GM23338 (cell line): ENCODE data around the gene SORBS1. TPM values are rescaled to one million over a fixed set of nuclear protein-coding genes. Genes with fewer than 3 reads are reported as not detected.
A peak's percentile ranks its signal among the peaks of the same experiment; 100 is the strongest.
"Not testable (repeated sequence)": the region's sequence is repeated elsewhere in the genome, so short reads cannot be mapped to it uniquely, and the experiment has no call there.

ENCODE experiments used
- ATAC-seq: fragments of 200-7000 bp; cut with Tn5 transposase; 3 replicates; pipeline ENCODE4 v1.9.1; 2020
- DNase-seq: peaks from one replicate; pipeline ENCODE4 v3.0.0-alpha.2; 2015; ENCODE audit warnings: low spot score
- H2AFZ ChIP-seq: fragments of 200-600 bp; sonication (generic); 2 replicates; pipeline ENCODE4 v1.8.0; 2016; ENCODE audit warnings: antibody characterized with exemption, mild to moderate bottlenecking, moderate library complexity
- H3F3A ChIP-seq: fragments of 200-600 bp; sonication (generic); replicated peaks from 2 replicates; pipeline ENCODE4 v1.8.0; 2017; ENCODE audit warnings: antibody characterized with exemption, mixed run types, low read depth
- H3K27ac ChIP-seq: fragments of 200-600 bp; sonication (generic); 2 replicates; pipeline ENCODE4 v1.6.1; 2016; ENCODE audit warnings: low read depth
- H3K27me3 ChIP-seq: fragments of 200-600 bp; sonication (generic); 2 replicates; pipeline ENCODE4 v1.8.0; 2016; ENCODE audit warnings: mild to moderate bottlenecking, mixed run types, moderate library complexity; ENCODE audit not compliant: insufficient read depth
- H3K36me3 ChIP-seq: fragments of 200-600 bp; sonication (generic); 2 replicates; pipeline ENCODE4 v1.8.0; 2016; ENCODE audit warnings: mild to moderate bottlenecking; ENCODE audit not compliant: insufficient read depth
- H3K4me1 ChIP-seq: fragments of 200-600 bp; sonication (generic); 2 replicates; pipeline ENCODE4 v1.8.0; 2016; ENCODE audit warnings: mild to moderate bottlenecking, moderate library complexity; ENCODE audit not compliant: insufficient read depth
- H3K4me2 ChIP-seq: fragments of 200-600 bp; sonication (generic); 2 replicates; pipeline ENCODE4 v1.7.1; 2017; ENCODE audit warnings: mixed run types
- H3K4me3 ChIP-seq: fragments of 200-600 bp; sonication (generic); 2 replicates; pipeline ENCODE4 v1.6.1; 2016; ENCODE audit warnings: mixed run types
- H3K79me2 ChIP-seq: fragments of 200-600 bp; sonication (generic); replicated peaks from 2 replicates; pipeline ENCODE4 v1.8.0; 2017; ENCODE audit warnings: mild to moderate bottlenecking; ENCODE audit not compliant: insufficient read depth
- H3K9me2 ChIP-seq: fragments of 200-600 bp; sonication (generic); 2 replicates; pipeline ENCODE4 v1.8.0; 2017; ENCODE audit not compliant: insufficient read depth
- H4K20me1 ChIP-seq: fragments of 200-600 bp; sonication (generic); replicated peaks from 2 replicates; pipeline ENCODE4 v1.8.0; 2017; ENCODE audit warnings: mild to moderate bottlenecking; ENCODE audit not compliant: insufficient read depth
- H3K27ac Mint-ChIP-seq: 2 replicates; pipeline ENCODE4 v1.8.0; 2020; ENCODE audit warnings: inconsistent platforms, mild to moderate bottlenecking, moderate library complexity, mixed read lengths
- H3K27me3 Mint-ChIP-seq: 3 replicates; pipeline ENCODE4 v1.8.0; 2022; ENCODE audit warnings: low read depth, mild to moderate bottlenecking, moderate library complexity, mixed read lengths, inconsistent platforms; ENCODE audit not compliant: insufficient read depth, poor library complexity
- H3K36me3 Mint-ChIP-seq: 3 replicates; pipeline ENCODE4 v1.8.0; 2021; ENCODE audit warnings: low read depth, mild to moderate bottlenecking, inconsistent platforms, moderate library complexity, mixed read lengths
- H3K4me1 Mint-ChIP-seq: 3 replicates; pipeline ENCODE4 v1.8.0; 2020; ENCODE audit warnings: mild to moderate bottlenecking, inconsistent platforms, mixed read lengths
- H3K4me3 Mint-ChIP-seq: 3 replicates; pipeline ENCODE4 v1.8.0; 2021; ENCODE audit warnings: moderate library complexity, mild to moderate bottlenecking, inconsistent platforms, mixed read lengths
- H3K9me3 Mint-ChIP-seq: 3 replicates; pipeline ENCODE4 v1.8.0; 2020; ENCODE audit warnings: moderate library complexity, mild to moderate bottlenecking, inconsistent platforms, mixed read lengths
- CREB1 ChIP-seq: fragments of 250-450 bp; sonication (Bioruptor Pico); IDR thresholded peaks from 2 replicates; pipeline ENCODE4 v1.5.0; 2020; ENCODE audit warnings: low read depth, mild to moderate bottlenecking, moderate library complexity
- CTCF ChIP-seq, 2 experiments: fragments of 200-600 bp in 1 of 2; sonication (generic) in 1 of 2; conservative IDR thresholded peaks; 2 replicates each; pipeline versions ENCODE4 v1.5.1 to v1.6.1; 2016 to 2017; ENCODE audit warnings: antibody characterized with exemption in 2 of 2, low read depth in 2 of 2, mild to moderate bottlenecking in 2 of 2, moderate library complexity in 1 of 2
- ZNF114 ChIP-seq: fragments of 250-450 bp; sonication (Bioruptor Pico); IDR thresholded peaks from 2 replicates; pipeline ENCODE4 v1.5.0; 2020; ENCODE audit warnings: mild to moderate bottlenecking, moderate library complexity
- ZNF331 ChIP-seq: fragments of 250-450 bp; sonication (Bioruptor Pico); IDR thresholded peaks from 2 replicates; pipeline ENCODE4 v1.5.0; 2020; ENCODE audit warnings: low read depth, mild to moderate bottlenecking, moderate library complexity
- polyA plus RNA-seq: library from polyadenylated mRNA; unstranded; fragments of >200 nt; fragmentation: Nextera tagmentation; extraction: Ambion mirVana; gene quantifications from 2 replicates; pipeline ENCODE4 v1.2.1, GENCODE V29; 2016
- total RNA-seq: library from RNA; depleted of rRNA; stranded (reverse); fragments of >200 nt; shearing (Covaris generic); gene quantifications from 2 replicates; pipeline ENCODE4 v1.2.3, GENCODE V29; 2014
- TF ChIP-seq, protein P1 (sequence below): IDR thresholded peaks from 2 replicates; pipeline ENCODE4 v1.6.1; 2016; ENCODE audit warnings: antibody characterized with exemption
- TF ChIP-seq, protein P2 (sequence below): fragments of 250-450 bp; sonication (Bioruptor Pico); IDR thresholded peaks from 2 replicates; pipeline ENCODE4 v1.5.0; 2020; ENCODE audit warnings: mild to moderate bottlenecking, moderate library complexity

SORBS1 gene
- total and polyA plus RNA-seq, 2 experiments from 2014 or later = 47.7 to 51.5 TPM

DNA sequence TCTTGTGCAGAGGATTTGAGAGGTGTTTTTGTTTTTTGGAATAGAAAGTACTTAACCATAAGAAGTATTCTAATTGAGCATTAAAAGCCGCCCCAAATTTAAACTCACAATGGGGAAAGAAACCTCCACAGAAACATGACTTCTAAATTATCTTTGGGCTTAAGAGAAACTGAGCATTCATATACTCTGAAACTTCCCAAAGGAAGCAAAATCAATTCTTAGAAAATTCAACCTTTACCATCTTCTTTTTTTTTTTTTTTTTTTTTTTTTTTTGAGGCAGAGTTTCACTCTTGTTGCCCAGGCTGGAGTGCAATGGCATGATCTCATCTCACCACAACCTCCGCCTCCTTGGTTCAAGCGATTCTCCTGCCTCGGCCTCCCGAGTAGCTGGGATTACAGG lies 93.5 kb downstream of the SORBS1 start:
- Mint-ChIP-seq H3K4me3 (peak overlapping the region; percentile 45; the same call in 1 of the 3 replicates), H3K4me1 (peaks cover 63% of the 10 kb centered on the region), H3K27ac (peak overlapping the region; percentile 94)
- H3K36me3 ChIP-seq, H3K9me3 Mint-ChIP-seq, DNase-seq, ATAC-seq, H4K20me1 ChIP-seq, H3K9me2 ChIP-seq, H3F3A ChIP-seq, H3K36me3 Mint-ChIP-seq, H2AFZ ChIP-seq, H3K27me3 ChIP-seq, H3K27me3 Mint-ChIP-seq: not testable (repeated sequence)
- Histone ChIP-seq H3K4me3 (0 out of 2 replicates have a peak overlapping the region, but pooled peaks have one; percentile 4), H3K4me2 (peak overlapping the region; percentile 53), H3K4me1 (peaks cover 56% of the 10 kb centered on the region), H3K27ac (peak overlapping the region; percentile 82), H3K79me2 (peaks cover 20% of the 10 kb centered on the region)

DNA sequence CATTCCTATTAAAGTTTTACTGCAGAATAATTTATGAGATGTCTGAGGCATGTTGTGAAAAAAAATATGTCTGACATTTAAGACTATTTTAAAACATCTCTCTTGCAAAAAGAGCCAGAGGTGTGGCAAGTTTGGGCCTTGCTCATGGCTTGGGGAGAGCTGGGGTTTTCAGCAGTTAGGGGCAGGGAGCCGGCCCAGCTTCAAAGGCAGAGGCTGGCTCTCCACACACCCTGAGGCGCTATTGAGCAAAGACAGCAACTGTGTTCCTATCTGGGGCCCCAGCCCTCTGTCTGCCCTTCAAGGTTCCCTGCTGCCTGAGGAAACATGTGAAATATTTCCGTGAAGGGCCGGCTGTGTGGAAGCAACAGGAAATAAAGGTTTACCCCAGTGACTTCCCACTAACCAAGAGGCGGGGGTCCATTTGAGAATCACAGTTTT lies 94.0 kb downstream of the SORBS1 start:
- Mint-ChIP-seq H3K27ac (peak overlapping the region; percentile 94), H3K27me3 (peaks cover 6% of the 10 kb centered on the region), H3K36me3 (no peaks in the 10 kb centered on the region), H3K4me1 (peaks cover 67% of the 10 kb centered on the region), H3K9me3 (no peaks in the 10 kb centered on the region), H3K4me3 (peak overlapping the region; percentile 45; the same call in 1 of the 3 replicates)
- Histone ChIP-seq H3K27ac (peak overlapping the region; percentile 82), H3F3A (no peaks in the 10 kb centered on the region; the same call in 1 of the 2 replicates), H3K27me3 (no peaks in the 10 kb centered on the region), H2AFZ (no peak overlapping the region), H3K4me2 (peak overlapping the region; percentile 53), H3K79me2 (peaks cover 20% of the 10 kb centered on the region), H4K20me1 (no peaks in the 10 kb centered on the region), H3K36me3 (no peaks in the 10 kb centered on the region), H3K4me3 (0 out of 2 replicates have a peak overlapping the region, but pooled peaks have one; percentile 4), H3K9me2 (no peaks in the 10 kb centered on the region), H3K4me1 (peaks cover 61% of the 10 kb centered on the region)
- ATAC-seq = peak; percentile 96
- DNase-seq = peak; percentile 89
- TF ChIP-seq, protein P1, sequence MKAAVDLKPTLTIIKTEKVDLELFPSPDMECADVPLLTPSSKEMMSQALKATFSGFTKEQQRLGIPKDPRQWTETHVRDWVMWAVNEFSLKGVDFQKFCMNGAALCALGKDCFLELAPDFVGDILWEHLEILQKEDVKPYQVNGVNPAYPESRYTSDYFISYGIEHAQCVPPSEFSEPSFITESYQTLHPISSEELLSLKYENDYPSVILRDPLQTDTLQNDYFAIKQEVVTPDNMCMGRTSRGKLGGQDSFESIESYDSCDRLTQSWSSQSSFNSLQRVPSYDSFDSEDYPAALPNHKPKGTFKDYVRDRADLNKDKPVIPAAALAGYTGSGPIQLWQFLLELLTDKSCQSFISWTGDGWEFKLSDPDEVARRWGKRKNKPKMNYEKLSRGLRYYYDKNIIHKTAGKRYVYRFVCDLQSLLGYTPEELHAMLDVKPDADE = no peak
- TF ChIP-seq ZNF331 = no peak
- TF ChIP-seq, protein P2, sequence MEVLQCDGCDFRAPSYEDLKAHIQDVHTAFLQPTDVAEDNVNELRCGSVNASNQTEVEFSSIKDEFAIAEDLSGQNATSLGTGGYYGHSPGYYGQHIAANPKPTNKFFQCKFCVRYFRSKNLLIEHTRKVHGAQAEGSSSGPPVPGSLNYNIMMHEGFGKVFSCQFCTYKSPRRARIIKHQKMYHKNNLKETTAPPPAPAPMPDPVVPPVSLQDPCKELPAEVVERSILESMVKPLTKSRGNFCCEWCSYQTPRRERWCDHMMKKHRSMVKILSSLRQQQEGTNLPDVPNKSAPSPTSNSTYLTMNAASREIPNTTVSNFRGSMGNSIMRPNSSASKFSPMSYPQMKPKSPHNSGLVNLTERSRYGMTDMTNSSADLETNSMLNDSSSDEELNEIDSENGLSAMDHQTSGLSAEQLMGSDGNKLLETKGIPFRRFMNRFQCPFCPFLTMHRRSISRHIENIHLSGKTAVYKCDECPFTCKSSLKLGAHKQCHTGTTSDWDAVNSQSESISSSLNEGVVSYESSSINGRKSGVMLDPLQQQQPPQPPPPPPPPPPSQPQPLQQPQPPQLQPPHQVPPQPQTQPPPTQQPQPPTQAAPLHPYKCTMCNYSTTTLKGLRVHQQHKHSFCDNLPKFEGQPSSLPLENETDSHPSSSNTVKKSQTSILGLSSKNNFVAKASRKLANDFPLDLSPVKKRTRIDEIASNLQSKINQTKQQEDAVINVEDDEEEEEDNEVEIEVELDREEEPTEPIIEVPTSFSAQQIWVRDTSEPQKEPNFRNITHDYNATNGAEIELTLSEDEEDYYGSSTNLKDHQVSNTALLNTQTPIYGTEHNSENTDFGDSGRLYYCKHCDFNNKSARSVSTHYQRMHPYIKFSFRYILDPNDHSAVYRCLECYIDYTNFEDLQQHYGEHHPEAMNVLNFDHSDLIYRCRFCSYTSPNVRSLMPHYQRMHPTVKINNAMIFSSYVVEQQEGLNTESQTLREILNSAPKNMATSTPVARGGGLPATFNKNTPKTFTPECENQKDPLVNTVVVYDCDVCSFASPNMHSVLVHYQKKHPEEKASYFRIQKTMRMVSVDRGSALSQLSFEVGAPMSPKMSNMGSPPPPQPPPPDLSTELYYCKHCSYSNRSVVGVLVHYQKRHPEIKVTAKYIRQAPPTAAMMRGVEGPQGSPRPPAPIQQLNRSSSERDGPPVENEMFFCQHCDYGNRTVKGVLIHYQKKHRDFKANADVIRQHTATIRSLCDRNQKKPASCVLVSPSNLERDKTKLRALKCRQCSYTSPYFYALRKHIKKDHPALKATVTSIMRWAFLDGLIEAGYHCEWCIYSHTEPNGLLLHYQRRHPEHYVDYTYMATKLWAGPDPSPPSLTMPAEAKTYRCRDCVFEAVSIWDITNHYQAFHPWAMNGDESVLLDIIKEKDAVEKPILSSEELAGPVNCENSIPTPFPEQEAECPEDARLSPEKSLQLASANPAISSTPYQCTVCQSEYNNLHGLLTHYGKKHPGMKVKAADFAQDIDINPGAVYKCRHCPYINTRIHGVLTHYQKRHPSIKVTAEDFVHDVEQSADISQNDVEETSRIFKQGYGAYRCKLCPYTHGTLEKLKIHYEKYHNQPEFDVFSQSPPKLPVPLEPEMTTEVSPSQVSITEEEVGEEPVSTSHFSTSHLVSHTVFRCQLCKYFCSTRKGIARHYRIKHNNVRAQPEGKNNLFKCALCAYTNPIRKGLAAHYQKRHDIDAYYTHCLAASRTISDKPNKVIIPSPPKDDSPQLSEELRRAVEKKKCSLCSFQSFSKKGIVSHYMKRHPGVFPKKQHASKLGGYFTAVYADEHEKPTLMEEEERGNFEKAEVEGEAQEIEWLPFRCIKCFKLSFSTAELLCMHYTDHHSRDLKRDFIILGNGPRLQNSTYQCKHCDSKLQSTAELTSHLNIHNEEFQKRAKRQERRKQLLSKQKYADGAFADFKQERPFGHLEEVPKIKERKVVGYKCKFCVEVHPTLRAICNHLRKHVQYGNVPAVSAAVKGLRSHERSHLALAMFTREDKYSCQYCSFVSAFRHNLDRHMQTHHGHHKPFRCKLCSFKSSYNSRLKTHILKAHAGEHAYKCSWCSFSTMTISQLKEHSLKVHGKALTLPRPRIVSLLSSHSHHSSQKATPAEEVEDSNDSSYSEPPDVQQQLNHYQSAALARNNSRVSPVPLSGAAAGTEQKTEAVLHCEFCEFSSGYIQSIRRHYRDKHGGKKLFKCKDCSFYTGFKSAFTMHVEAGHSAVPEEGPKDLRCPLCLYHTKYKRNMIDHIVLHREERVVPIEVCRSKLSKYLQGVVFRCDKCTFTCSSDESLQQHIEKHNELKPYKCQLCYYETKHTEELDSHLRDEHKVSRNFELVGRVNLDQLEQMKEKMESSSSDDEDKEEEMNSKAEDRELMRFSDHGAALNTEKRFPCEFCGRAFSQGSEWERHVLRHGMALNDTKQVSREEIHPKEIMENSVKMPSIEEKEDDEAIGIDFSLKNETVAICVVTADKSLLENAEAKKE (CRISPR knock-in tag) = no peak
- no peak for TF ChIP-seq CREB1 (CRISPR knock-in tag)
- TF ChIP-seq ZNF114 (CRISPR knock-in tag) = no peak
- peak; percentile 23 to 59; a peak in 3 of 4 replicates for TF ChIP-seq CTCF (conservative IDR thresholded peaks at IDR 0.05; ENCODE audit: low read depth in 2 of 2)
